ENCODE data around the gene CLCF1. TPM values are rescaled to one million over a fixed set of nuclear protein-coding genes. Genes with fewer than 3 reads are reported as not detected.

CLCF1 gene
- polyA plus RNA-seq, 1 donor from 2014 or later: not detected

- Histone ChIP-seq H4K20me1 (ENCODE audit: insufficient read depth) (no peaks in the 10 kb centered on the region), H3K4me2 (ENCODE audit: low read length) (no peak overlapping the region), H3K27me3 (ENCODE audit: insufficient read depth, low read depth, low read length) (no peaks in the 10 kb centered on the region), H3K9me2 (ENCODE audit: insufficient read depth, low read length) (no peaks in the 10 kb centered on the region), H3K9me3 (ENCODE audit: low read length) (no peaks in the 10 kb centered on the region), H3K36me3 (ENCODE audit: insufficient read depth, low read length) (no peaks in the 10 kb centered on the region), H3K27ac (ENCODE audit: low read length) (no peak overlapping the region), H3K9ac (ENCODE audit: low read length) (no peak overlapping the region), H2AFZ (ENCODE audit: low read depth, low read length) (no peak overlapping the region), H3K4me3 (ENCODE audit: low read length) (no peak overlapping the region), H3F3A (ENCODE audit: insufficient read depth, low read length, poor library complexity, severe bottlenecking) (no peaks in the 10 kb centered on the region), H3K79me2 (replicated peaks; ENCODE audit: insufficient read depth, low read length) (no peaks in the 10 kb centered on the region)
- TF ChIP-seq RAD21 (conservative IDR thresholded peaks at IDR 0.05) (peak; percentile 16), TAF1 (IDR thresholded peaks at IDR 0.05; ENCODE audit: low read depth) (no peak), EZH2 (IDR thresholded peaks at IDR 0.05; ENCODE audit: borderline replicate concordance, insufficient read depth, low read length, poor library complexity, severe bottlenecking) (no peak), REST (IDR thresholded peaks at IDR 0.05; ENCODE audit: borderline replicate concordance) (no peak), EP300 (conservative IDR thresholded peaks at IDR 0.05; ENCODE audit: poor library complexity, severe bottlenecking) (no peak), MXI1 (conservative IDR thresholded peaks at IDR 0.05; ENCODE audit: poor library complexity, severe bottlenecking) (no peak), CTCF (IDR thresholded peaks at IDR 0.05; ENCODE audit: poor library complexity, severe bottlenecking) (peak; percentile 50), POLR2AphosphoS5 (IDR thresholded peaks at IDR 0.05) (no peak)
Observed at GRCh38 chr11:67345920-67346819, 27.2 kb downstream of the CLCF1 start.

GRCh38 chr11:67345247-67345919 is 28.0 kb downstream of the CLCF1 start:
- no peak for TF ChIP-seq POLR2AphosphoS5 (IDR thresholded peaks at IDR 0.05)
- no peak for TF ChIP-seq EZH2 (IDR thresholded peaks at IDR 0.05; ENCODE audit: borderline replicate concordance, insufficient read depth, low read length, poor library complexity, severe bottlenecking)
- TF ChIP-seq CTCF (IDR thresholded peaks at IDR 0.05; ENCODE audit: poor library complexity, severe bottlenecking): no peak
- no peak for TF ChIP-seq TAF1 (IDR thresholded peaks at IDR 0.05; ENCODE audit: low read depth)
- TF ChIP-seq EP300 (conservative IDR thresholded peaks at IDR 0.05; ENCODE audit: poor library complexity, severe bottlenecking): no peak
- no peak for TF ChIP-seq RAD21 (conservative IDR thresholded peaks at IDR 0.05)
- TF ChIP-seq REST (IDR thresholded peaks at IDR 0.05; ENCODE audit: borderline replicate concordance): no peak
- TF ChIP-seq MXI1 (conservative IDR thresholded peaks at IDR 0.05; ENCODE audit: poor library complexity, severe bottlenecking): no peak
- TF ChIP-seq SMC3 (conservative IDR thresholded peaks at IDR 0.05; ENCODE audit: poor library complexity): no peak
- H3K9me3 ChIP-seq (ENCODE audit: low read length): no peaks in the 10 kb centered on the region
- no peaks in the 10 kb centered on the region for H3K36me3 ChIP-seq (ENCODE audit: insufficient read depth, low read length)
- H3K4me3 ChIP-seq (ENCODE audit: low read length): no peak overlapping the region
- H3K9me2 ChIP-seq (ENCODE audit: insufficient read depth, low read length): no peaks in the 10 kb centered on the region
- no peak overlapping the region for H3K4me2 ChIP-seq (ENCODE audit: low read length)
- no peaks in the 10 kb centered on the region for H3F3A ChIP-seq (ENCODE audit: insufficient read depth, low read length, poor library complexity, severe bottlenecking)
- H3K79me2 ChIP-seq (replicated peaks; ENCODE audit: insufficient read depth, low read length): no peaks in the 10 kb centered on the region
- H3K27me3 ChIP-seq (ENCODE audit: insufficient read depth, low read depth, low read length): no peaks in the 10 kb centered on the region
- H3K27ac ChIP-seq (ENCODE audit: low read length): no peak overlapping the region
- no peak overlapping the region for H3K9ac ChIP-seq (ENCODE audit: low read length)
- H2AFZ ChIP-seq (ENCODE audit: low read depth, low read length): no peak overlapping the region
- no peaks in the 10 kb centered on the region for H4K20me1 ChIP-seq (ENCODE audit: insufficient read depth)

All from neural cell (in vitro differentiated cells).